LNCAP (cell line): ENCODE results near the gene SLC9A3.

Experiments
- TF ChIP-seq, protein P1 (sequence below): fragments of 450-650 bp; IDR thresholded peaks from 2 replicates; pipeline ENCODE4 v1.5.1; 2017; ENCODE audit warnings: mild to moderate bottlenecking

SLC9A3 gene

DNA sequence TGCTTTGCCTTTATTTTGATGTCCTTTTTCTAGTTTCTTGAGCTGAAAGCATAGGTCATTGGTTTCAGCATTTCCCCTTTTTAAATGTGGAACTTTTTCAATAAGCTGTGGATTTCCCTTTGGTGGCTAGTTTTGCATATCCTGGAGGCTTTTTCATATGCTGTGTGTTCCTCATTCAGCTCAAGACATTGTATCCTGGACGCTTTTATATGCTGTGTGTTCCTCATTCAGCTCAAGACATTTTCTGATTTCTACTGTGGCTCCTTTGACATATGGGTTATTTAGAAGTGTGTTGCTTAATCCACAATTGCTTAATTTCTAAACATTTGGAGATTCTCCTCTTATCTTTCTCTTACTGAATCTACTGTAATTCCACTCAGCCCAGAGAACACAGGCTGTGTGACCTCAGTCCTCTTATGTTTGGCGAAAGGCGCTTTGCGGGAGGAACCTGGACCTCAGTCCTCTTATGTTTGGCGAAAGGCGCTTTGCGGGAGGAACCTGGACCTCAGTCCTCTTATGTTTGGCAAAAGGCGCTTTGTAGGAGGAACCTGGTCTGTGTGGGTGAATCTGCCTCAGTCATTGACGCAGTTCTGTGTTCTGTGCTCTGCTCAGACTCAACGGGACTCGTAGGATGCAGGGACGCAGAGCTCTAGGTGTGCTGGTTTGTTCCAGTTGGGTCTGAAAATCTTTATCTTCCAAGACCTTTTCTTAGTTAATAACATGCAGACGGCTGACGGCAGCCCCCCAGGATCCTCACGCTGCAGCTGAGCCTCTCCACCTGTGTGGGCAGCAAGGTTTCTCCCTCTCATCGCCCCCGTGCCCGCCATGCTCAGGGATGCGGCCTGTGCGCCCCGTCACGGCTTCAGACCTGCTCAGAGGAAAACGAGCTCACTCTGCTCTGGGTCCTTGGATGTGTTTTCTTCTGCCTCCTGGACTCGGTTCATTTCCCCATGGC is 6.0 kb upstream of the SLC9A3 start:
- TF ChIP-seq, protein P1, sequence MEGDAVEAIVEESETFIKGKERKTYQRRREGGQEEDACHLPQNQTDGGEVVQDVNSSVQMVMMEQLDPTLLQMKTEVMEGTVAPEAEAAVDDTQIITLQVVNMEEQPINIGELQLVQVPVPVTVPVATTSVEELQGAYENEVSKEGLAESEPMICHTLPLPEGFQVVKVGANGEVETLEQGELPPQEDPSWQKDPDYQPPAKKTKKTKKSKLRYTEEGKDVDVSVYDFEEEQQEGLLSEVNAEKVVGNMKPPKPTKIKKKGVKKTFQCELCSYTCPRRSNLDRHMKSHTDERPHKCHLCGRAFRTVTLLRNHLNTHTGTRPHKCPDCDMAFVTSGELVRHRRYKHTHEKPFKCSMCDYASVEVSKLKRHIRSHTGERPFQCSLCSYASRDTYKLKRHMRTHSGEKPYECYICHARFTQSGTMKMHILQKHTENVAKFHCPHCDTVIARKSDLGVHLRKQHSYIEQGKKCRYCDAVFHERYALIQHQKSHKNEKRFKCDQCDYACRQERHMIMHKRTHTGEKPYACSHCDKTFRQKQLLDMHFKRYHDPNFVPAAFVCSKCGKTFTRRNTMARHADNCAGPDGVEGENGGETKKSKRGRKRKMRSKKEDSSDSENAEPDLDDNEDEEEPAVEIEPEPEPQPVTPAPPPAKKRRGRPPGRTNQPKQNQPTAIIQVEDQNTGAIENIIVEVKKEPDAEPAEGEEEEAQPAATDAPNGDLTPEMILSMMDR = no peak

DNA sequence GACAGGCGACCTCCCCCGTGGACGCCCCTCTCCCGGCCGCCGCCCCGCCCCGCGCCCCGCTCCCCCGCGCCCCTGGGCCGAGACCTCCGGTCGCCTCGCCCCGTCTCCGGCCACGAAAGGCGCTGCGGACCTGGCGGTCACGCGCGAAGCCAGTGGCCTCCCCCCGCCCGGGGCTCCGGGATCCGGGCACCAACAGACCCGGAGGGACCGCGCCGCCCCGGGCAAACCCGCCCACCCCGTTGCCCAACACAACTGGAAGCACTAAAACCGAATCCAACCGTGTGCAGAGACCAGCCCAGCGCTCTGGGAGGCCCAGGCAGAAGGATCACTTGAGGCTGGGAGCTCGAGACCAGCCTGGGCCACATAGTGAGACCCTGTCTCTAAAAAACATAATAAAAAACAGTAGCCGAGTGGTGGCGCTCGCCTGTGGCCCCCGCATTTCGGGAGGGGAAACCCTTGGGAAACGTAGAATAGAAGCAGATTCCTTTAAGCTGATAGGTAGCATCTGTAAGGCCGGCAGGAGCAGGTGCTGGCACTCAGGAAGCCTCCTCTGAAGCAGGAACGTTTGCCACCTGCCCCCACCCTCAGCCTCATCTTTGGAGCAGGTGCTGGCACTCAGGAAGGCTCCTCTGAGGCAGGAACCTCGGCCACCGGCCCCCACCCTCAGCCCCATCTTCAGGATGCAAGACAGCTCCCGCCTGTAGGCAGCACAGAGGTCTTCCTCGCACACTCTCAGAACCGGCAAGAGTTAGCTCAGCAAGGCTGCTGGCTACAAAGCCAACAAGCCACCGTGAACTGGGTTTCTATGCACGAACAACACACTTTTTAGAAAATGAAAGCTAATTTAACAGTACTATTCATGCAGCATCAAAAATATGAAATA is 4.6 kb upstream of the SLC9A3 start:
- TF ChIP-seq, protein P1 = no peak

DNA sequence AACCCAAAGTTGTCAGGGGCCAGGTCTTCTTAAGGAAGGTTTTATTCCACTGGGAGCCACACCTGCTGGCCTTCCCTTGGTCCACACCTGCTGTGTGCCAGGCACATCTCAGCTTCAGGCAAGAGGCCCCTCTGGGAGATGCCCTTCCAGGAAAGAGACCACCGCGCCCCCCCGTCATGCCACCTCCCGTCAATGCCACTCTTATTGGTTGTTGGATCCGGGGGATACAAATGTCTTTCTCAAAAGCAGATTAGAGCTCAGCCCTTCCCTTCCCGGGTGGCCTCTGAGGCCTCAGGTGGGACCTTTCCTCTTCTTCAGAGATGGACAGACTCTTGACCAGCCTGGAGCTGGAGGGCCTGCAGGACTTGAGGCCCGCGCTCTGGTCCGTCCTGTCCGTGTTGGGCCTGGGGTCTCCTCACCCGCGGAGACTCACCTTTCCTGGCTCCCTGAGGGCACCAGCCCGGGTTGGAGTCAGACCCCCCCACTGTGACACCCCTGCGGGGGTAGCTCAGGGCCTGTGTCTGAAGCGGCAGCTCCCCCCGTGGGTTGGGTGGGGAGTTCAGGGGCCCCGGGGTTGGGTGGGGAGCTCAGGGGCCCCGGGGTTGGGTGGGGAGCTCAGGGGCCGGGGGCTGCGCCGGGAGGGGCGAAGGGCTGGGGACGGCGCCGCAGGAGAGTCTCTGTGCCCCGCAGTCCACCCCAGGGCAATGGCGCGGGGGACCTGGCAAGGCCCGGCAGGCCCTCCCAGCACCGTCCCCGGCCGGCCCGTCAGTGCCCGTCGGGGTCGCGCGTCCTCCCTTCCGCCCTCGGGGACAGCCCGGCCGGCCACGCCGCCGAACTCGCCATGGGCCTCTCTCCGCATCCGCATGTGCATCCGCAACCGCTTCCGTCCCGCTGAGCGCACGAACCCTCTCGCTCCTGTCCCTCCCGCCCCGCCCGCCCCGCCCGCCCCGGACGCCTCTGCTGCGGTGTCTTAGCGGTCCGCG is 3.7 kb upstream of the SLC9A3 start:
- TF ChIP-seq, protein P1 = no peak

DNA sequence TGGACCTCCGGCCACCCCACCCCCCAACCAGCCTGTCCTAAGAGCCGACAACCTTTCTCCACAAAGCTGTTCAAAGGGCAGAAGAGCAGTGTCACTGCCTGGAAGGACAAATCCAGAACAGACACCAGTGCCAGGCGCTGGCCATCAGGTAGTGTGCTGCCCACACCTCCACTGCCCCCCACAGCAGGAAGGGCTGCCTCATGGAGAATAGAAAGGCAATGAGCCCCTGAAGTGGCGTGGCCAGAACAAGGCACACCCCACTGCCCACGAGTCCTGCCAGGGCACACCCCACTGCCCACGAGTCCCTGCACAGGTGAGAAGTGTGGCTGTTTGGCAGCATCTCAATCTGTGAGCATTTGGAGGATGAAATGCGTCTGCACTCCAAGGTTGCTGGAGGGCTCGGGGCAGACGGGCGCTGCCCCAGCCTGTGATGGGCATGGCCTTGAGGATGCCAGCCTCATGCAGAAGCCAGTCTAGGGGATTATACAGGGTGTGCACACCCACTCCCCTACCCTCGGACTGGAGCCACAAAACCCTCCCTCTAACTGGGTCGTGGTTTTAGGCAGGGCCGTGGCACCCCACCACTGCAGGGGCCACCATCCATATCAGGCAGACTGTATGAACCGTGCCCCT is 2.3 kb upstream of the SLC9A3 start:
- TF ChIP-seq, protein P1 = no peak

DNA sequence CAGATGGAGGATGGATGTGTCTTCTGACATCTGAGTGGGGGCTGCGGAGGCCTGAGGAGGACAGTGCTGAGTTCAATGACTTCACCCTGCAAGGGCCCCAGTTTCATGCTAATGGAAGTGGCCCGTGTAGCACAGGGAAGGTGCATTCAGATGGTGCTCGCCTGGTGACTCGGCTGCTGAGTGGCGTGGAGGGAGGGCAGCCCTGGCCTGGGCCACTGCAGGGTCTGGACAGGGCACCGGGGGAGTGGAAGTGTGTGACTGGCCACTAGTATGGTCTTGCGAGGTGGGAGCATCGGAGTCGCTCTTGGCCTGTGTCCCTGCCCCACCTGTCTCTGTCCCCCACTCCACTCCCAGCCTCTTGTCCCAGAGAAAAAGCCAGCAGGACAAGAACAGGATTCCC is 1.7 kb upstream of the SLC9A3 start:
- TF ChIP-seq, protein P1 = no peak

DNA sequence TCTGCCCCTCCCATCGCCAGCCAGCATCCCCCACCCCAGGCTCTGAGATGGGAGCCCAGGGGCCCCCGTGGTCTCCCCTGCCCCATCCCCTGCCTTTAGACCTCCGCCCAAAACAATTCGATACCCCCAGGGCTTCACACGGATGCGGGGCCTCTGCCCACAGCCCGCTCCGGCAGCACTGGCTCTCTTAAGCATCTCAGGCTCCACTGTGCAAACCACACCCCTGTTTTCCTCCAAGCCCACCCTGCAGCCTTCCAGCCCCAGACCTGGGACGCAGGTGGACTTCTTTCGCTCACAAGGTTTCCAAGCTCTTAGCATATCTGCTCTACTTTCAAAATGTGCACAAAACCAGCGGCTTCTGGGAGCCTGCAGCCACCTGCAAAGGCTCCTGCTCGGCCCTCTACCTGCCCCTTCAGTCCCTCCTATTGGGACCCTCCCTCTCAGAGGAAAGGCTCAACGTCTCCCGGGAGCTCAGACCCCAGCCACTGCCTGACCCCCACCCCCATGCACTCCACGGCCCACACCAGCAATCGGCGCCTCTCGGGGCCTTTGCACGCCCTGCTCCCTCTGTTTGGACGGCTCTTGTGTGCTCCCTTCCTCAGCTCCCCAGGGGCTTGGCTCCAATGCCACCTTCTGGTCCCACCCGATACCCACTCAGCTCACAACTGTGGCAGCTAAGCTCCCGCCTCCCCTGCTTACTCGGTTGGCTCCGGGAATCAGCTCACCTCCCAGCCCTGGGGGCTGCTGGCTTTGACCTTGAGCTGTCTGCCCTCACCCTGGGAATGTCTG is 918 bp upstream of the SLC9A3 start:
- TF ChIP-seq, protein P1 = no peak
